ENCODE results near the gene ALOX12B. TPM values are rescaled to one million over a fixed set of nuclear protein-coding genes. Genes with fewer than 3 reads are reported as not detected.

The ALOX12B gene
- total and polyA plus RNA-seq, 2 of the 8 experiments (the other 6 are each of a cell fraction or from before 2014, with no cell fraction given): 0.86 TPM; not detected in 1

DNA sequence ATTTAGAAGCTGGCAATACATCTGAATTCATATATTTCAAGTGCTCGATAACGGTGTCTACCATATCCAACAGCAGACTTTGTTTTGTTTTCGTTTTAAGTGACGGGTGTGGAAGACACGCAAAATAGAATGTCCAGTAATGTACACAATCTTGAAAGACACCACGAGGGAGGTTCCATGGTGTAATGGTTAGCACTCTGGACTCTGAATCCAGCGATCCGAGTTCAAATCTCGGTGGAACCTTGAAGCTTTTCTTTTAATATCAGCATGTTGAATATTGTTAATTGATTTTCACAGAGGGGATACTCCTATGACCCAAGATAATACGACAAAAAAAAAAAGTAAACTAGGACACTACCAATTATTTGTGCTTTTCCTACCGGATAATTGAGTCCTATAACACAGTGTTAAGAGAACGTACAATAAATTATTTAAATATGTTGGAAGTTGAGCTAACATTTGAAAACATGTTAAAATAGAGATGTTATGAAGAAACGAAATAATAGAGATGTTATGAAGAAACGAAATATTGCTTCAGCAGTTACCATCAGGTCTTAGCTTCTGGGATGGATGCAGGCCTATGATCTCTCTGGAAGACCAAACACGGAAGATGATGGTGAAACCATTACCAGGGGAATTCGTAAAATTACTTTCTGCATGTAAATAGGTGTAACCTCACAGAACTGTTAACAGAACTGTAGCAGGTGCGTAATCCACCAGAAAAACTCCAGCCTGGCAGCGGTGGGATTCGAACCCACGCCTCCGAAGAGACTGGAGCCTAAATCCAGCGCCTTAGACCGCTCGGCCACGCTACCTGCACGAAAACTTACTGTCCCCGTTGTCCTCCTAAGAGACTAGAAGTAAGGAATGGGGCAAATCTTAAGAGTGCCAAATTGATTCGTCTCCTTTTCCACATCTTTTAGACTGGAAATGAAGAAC is 32.3 kb upstream of the ALOX12B start (continued):
- TF ChIP-seq SP4 (IDR thresholded peaks at IDR 0.05; ENCODE audit: low read length) (peak; percentile 19; the same call in 1 of the 2 replicates), SUZ12 (IDR thresholded peaks at IDR 0.05; ENCODE audit: low read length) (no peak), EP300 (IDR thresholded peaks at IDR 0.05; ENCODE audit: borderline replicate concordance in 1 of 2, low read depth in 2 of 2, low read length in 2 of 2) (peak in 1 of 2 experiments; percentile 51; a peak in 1 of 3 replicates), KDM4A (IDR thresholded peaks at IDR 0.05; ENCODE audit: low read depth, low read length, severe bottlenecking) (no peak), JUND (IDR thresholded peaks at IDR 0.05; ENCODE audit: low read length) (no peak), POLR2A (IDR thresholded peaks at IDR 0.05; ENCODE audit: control extremely low read depth in 1 of 2, low read depth in 2 of 2, low read length in 2 of 2) (no peak), POLR2AphosphoS5 (IDR thresholded peaks at IDR 0.05; ENCODE audit: low read depth, low read length) (no peak), KDM1A (IDR thresholded peaks at IDR 0.05; ENCODE audit: borderline replicate concordance, low read length) (no peak), SRF (IDR thresholded peaks at IDR 0.05; ENCODE audit: low read depth, low read length) (no peak), TAF1 (IDR thresholded peaks at IDR 0.05; ENCODE audit: low read depth, low read length) (no peak), GTF2F1 (IDR thresholded peaks at IDR 0.05; ENCODE audit: borderline replicate concordance, low read depth, low read length) (no peak), CHD2 (IDR thresholded peaks at IDR 0.05; ENCODE audit: low read length) (no peak), CBX8 (IDR thresholded peaks at IDR 0.05; ENCODE audit: borderline replicate concordance, low read depth, low read length) (no peak), TBP (IDR thresholded peaks at IDR 0.05; ENCODE audit: low read depth, low read length) (peak; percentile 99)
- TF ChIP-seq, protein P1, sequence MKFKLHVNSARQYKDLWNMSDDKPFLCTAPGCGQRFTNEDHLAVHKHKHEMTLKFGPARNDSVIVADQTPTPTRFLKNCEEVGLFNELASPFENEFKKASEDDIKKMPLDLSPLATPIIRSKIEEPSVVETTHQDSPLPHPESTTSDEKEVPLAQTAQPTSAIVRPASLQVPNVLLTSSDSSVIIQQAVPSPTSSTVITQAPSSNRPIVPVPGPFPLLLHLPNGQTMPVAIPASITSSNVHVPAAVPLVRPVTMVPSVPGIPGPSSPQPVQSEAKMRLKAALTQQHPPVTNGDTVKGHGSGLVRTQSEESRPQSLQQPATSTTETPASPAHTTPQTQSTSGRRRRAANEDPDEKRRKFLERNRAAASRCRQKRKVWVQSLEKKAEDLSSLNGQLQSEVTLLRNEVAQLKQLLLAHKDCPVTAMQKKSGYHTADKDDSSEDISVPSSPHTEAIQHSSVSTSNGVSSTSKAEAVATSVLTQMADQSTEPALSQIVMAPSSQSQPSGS (IDR thresholded peaks at IDR 0.05; ENCODE audit: low read length): peak; percentile 19; the same call in 1 of the 2 replicates
- TF ChIP-seq, protein P2, sequence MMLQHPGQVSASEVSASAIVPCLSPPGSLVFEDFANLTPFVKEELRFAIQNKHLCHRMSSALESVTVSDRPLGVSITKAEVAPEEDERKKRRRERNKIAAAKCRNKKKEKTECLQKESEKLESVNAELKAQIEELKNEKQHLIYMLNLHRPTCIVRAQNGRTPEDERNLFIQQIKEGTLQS (IDR thresholded peaks at IDR 0.05; ENCODE audit: insufficient read depth, low read depth, low read length): no peak
- TF ChIP-seq, protein P3, sequence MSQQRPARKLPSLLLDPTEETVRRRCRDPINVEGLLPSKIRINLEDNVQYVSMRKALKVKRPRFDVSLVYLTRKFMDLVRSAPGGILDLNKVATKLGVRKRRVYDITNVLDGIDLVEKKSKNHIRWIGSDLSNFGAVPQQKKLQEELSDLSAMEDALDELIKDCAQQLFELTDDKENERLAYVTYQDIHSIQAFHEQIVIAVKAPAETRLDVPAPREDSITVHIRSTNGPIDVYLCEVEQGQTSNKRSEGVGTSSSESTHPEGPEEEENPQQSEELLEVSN (IDR thresholded peaks at IDR 0.05): no peak
- TF ChIP-seq, protein P4, sequence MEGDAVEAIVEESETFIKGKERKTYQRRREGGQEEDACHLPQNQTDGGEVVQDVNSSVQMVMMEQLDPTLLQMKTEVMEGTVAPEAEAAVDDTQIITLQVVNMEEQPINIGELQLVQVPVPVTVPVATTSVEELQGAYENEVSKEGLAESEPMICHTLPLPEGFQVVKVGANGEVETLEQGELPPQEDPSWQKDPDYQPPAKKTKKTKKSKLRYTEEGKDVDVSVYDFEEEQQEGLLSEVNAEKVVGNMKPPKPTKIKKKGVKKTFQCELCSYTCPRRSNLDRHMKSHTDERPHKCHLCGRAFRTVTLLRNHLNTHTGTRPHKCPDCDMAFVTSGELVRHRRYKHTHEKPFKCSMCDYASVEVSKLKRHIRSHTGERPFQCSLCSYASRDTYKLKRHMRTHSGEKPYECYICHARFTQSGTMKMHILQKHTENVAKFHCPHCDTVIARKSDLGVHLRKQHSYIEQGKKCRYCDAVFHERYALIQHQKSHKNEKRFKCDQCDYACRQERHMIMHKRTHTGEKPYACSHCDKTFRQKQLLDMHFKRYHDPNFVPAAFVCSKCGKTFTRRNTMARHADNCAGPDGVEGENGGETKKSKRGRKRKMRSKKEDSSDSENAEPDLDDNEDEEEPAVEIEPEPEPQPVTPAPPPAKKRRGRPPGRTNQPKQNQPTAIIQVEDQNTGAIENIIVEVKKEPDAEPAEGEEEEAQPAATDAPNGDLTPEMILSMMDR (IDR thresholded peaks at IDR 0.05; ENCODE audit: control extremely low read depth in 1 of 3, insufficient read depth in 1 of 3, low read depth in 1 of 3, low read length in 3 of 3): no peak
